COLO668 (cell line): ENCODE results near the gene PTPRN2.
"Not testable (repeated sequence)": the region's sequence is repeated elsewhere in the genome, so short reads cannot be mapped to it uniquely, and the experiment has no call there.

Experiments
- DNase-seq: peaks from one replicate; lab custom pipeline; 2025; ENCODE audit not compliant: unreplicated experiment; lab: John Stamatoyannopoulos, UW

PTPRN2 gene

DNA sequence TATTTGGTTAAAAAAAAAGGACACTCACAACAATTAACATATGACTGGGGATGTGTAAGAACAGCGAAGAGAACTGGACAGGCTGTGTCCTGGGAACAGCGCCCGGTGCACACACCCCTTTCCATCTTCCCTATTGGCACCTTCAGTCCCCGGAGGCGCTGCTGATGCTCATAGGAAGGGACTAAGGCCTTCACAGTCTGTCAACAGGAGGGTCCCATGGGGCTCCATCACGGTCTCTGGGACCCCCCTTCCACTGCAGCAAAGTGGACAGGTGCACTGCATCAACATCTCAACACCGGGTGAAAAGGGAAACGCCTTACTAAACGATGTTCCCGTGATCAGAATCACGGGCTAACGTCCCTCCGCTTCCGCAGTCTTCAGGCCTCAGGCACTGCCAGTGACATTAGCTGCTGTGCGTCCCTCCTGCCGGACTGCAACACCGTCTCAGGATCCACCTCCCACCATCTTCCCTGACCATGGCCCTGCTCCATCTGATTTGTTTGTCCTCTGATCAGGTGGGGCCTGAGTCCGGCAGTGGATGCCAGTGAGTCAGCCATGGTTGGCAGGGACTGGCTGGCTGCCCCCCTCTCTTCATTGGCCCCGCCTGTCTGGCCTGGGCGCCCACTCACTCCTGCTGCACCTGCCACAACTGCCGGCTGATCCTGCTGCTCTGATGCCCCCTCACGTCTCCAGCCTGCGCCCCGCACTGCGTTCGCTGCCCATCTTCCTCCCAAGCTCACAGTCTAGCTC lies 636.1 kb downstream of the PTPRN2 start:
- DNase-seq: no peak

GRCh38 chr7:157949711-157950110 lies 637.9 kb downstream of the PTPRN2 start:
- no peak for DNase-seq

DNA sequence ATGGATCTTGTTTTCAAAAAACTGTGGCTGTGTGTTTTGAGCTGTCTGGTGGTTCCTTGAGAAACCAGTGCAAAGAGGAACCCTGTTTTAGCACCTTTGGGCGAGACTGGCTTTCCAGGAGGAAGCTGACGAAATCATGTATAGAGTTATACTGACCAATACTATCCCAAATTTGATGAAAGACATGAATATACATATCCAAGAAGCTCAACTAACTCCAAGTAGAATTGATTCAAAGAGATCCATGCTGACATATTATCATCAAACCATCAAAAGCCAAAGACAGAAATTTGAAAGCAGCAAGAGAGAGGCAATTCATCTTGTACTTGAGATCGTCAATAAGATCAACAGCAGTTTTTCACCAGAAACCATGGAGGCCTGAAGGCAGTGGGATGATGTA lies 640.1 kb downstream of the PTPRN2 start:
- no peak for DNase-seq

- no peak for DNase-seq
Measured at GRCh38 chr7:157946398-157947060, 641.1 kb downstream of the PTPRN2 start.

GRCh38 chr7:157945401-157945800 lies 642.2 kb downstream of the PTPRN2 start:
- DNase-seq: no peak

DNA sequence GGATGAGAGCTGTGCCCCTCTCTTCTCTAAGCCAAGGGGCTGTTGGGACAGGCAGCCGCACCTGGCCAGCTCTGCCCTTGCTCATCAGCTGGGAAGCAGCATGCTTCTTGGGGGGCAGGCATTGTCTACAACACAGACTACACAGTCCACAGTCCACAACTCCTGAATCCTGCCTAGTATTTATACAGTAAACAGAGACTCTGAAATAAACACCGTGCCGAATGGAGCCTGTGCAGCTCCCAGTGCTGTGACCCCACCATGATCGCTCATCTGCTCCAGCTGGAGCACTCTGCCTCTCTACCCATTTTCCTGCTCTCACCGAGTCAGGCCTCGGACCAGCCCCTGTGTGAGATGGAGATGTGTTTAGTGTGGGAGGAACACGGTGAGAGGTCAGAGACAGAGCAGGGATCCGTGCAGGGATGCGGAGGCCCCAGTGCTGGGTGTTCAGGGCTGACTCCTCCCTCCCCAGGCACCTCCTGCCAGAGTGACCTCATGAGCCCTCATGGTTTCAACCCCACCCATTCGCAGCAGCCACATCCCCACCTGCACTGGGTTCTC lies 642.8 kb downstream of the PTPRN2 start:
- no peak for DNase-seq

DNA sequence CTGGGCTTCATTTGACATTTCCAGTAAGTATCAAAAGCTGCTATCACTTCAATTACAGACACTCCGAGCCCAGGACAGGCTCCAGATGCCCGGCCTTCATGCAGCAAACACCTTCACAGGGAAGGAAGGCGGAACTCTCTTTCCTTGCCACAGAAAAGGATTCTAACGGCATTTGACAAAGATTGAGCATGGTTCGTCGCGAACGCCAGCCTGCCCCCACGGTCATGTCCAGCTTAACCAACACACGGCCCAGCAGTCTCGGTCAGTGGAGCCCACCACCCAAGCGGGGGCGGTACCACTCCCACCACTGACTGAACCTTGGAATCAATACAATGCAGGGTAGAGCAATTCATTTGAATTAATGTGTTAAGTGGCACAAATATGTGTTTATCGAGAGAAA lies 643.6 kb downstream of the PTPRN2 start:
- no peak for DNase-seq

- no peak for DNase-seq
Measured at GRCh38 chr7:157943561-157943960, 644.1 kb downstream of the PTPRN2 start.

DNA sequence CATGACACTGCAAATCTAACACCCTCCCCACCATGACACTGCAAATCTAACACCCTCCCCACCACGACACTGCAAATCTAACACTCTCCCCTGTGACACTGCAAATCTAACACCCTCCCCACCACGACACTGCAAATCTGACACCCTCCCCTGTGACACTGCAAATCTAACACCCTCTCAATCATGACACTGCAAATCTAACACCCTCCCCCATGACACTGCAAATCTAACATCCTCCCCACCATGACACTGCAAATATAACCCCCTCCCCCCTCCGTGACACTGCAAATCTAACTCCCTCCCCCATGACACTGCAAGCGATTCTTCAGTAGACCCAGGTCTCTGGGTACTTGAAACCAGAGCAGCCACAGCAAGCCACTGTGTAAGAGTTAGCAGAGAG lies 646.4 kb downstream of the PTPRN2 start:
- DNase-seq: no peak

DNA sequence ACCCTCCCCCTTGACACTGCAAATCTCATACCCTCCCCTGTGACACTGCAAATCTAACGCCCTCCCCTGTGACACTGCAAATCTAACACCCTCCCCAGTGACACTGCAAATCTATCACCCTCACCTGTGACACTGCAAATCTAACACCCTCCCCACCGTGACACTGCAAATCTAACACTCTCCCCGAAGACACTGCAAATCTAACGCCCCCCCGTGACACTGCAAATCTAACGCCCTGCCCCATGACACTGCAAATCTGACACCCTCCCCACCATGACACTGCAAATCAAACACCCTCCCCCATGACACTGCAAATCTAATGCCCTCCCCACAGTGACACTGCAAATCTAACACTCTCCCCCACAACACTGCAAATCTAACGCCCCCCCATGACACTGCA lies 647.1 kb downstream of the PTPRN2 start:
- DNase-seq: no peak

DNA sequence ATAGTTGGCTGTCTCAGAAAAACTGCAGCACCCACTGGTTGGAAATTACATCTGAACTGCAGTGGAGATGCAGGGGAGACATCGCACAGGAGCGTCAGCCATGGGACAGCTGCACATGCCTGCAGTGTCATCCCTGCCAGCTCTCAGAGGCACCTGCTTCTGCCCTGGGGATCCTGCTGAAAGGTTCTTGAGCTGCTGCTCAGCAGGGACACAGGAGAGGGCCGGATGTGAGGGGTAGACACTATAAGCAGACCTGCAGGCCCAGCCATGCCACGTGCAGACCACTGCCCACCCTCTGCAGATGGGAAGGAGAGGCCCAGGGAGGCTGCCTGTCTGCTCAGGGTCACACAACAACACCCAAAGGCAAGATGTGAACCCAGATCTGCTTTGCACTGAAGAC lies 649.4 kb downstream of the PTPRN2 start:
- DNase-seq: no peak

DNA sequence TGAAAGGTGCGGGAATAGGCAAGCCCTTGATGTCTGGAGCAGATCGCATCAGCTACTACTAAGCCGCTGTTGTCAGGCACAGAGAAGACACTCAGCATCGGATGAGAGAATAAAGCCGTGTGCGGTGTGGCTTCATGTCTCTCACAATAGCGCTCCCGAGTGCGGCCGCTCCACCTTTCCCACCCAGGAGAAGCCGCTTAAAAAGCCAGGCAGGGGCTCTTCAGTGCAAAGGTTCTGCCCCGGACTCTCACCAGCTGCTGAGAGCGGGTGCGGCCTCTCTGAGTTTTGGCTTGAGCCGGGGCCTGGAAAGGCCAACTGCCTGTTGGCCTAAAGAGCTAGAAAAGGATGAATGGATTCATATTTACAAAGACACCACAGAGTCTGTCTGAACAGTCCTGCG lies 650.2 kb downstream of the PTPRN2 start:
- no peak for DNase-seq

- DNase-seq: no peak
Measured at GRCh38 chr7:157936976-157937375, 650.6 kb downstream of the PTPRN2 start.

- not testable (repeated sequence) for DNase-seq
Measured at GRCh38 chr7:157935721-157936120, 651.9 kb downstream of the PTPRN2 start.

GRCh38 chr7:157933219-157934155 lies 654.1 kb downstream of the PTPRN2 start:
- DNase-seq: peak; percentile 30

GRCh38 chr7:157932498-157933218 lies 655.0 kb downstream of the PTPRN2 start:
- peak; percentile 20 for DNase-seq

DNA sequence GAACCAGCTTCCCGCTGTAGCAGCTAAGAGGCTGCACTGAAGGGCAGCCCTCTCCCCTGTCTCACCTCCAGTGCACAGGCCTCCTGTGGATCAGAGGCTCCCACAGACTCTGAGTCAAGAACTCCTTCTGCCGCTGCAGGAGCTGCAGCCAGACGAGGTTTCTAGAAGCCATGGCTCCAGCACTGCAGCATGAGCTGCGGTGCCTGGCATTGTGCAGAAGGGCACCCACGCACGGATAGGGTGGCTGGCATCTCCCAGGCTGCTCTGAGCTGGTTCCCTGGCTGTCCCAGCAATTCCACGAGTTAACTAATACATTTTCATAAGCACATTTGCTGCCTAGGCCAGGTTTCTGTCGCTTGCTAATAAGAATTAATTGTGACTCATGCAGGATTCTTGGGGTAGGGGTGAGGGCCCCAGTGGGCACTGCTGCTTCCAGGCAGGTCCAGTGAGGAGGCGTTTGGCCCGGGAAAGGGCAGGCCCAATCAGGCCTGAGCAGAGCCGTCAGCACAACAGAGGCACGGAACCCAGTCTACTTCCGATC lies 656.6 kb downstream of the PTPRN2 start:
- DNase-seq: no peak

DNA sequence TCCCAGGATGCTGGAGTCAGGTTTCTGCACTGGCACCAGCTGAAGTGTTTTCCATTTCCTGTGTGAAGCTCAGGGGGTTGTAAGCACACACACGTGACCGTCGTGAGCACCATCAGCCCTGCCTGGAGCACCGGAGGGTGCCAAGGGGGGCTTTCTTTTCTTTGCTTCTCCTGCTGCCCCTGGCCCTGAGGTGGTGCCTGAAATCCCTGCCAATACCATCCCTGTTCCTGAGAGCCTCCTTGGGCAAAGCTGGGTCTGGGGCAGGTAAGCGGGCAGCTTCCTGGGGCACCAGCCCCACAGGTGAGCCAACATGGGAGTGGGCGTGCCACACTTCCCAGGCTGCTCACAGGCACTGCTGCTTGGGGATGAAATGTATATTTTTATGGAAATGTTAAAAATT lies 657.2 kb downstream of the PTPRN2 start:
- no peak for DNase-seq

GRCh38 chr7:157929671-157930070 lies 658.0 kb downstream of the PTPRN2 start:
- DNase-seq: no peak

- no peak for DNase-seq
Measured at GRCh38 chr7:157928808-157929425, 658.7 kb downstream of the PTPRN2 start.
